Erythroblast (primary cell): Measurements from ENCODE around the gene GAL3ST3.

Experiments
- GATA1 ChIP-seq: IDR thresholded peaks from 2 replicates; pipeline ENCODE4 v1.6.1; 2011; ENCODE audit warnings: low read depth, mild to moderate bottlenecking, control low read depth, low read length, moderate library complexity
- POLR2A ChIP-seq: IDR thresholded peaks from 2 replicates; pipeline ENCODE4 v1.6.1; 2011; ENCODE audit warnings: mild to moderate bottlenecking, low read length

GRCh38 chr11:66068923-66069714, 20.2 kb upstream of the GAL3ST3 start:
- no peak for TF ChIP-seq POLR2A
- TF ChIP-seq GATA1 = no peak
